ENCODE measurements around the gene GRWD1.

DNA sequence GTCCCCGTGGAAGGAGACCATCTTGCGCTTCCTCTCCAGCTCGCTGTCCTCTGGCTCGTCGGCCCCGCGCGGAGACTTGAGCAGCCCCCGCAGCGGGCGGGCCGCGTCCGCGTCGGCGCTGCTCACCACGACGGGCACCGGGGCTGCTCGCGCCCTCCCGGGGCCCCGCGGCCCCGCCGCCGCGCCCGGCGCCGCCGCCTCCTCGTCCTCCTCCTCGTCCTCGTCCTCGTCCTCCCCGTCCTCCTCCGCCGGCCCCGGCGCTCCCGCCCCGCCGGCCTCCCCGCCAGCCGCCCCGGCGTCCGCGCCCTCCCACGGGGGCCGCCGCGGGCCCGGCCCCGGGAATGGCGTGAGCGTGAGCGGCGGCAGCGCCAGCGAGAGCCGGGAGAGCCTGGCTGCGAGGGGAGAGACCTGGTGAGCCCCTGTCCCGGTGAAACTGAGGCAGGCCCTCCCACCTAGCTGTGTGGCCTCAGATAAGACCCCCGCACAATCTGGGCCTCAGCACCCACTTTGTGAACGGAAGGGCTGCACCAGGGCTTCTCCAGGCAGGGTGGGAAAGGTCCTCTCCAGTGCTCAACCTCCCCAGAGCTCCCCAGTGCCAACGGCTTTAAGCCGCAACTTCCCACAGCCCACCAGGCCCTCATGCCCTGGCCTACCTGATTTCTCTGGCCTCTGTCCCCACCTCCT lies 48.1 kb downstream of the GRWD1 start:
- no peak for TF ChIP-seq POLR2AphosphoS5 (IDR thresholded peaks at IDR 0.05)
- TF ChIP-seq, protein P1, sequence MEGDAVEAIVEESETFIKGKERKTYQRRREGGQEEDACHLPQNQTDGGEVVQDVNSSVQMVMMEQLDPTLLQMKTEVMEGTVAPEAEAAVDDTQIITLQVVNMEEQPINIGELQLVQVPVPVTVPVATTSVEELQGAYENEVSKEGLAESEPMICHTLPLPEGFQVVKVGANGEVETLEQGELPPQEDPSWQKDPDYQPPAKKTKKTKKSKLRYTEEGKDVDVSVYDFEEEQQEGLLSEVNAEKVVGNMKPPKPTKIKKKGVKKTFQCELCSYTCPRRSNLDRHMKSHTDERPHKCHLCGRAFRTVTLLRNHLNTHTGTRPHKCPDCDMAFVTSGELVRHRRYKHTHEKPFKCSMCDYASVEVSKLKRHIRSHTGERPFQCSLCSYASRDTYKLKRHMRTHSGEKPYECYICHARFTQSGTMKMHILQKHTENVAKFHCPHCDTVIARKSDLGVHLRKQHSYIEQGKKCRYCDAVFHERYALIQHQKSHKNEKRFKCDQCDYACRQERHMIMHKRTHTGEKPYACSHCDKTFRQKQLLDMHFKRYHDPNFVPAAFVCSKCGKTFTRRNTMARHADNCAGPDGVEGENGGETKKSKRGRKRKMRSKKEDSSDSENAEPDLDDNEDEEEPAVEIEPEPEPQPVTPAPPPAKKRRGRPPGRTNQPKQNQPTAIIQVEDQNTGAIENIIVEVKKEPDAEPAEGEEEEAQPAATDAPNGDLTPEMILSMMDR (IDR thresholded peaks at IDR 0.05): no peak
